ENCODE measurements around the gene TOR1AIP2.

Gene TOR1AIP2

DNA sequence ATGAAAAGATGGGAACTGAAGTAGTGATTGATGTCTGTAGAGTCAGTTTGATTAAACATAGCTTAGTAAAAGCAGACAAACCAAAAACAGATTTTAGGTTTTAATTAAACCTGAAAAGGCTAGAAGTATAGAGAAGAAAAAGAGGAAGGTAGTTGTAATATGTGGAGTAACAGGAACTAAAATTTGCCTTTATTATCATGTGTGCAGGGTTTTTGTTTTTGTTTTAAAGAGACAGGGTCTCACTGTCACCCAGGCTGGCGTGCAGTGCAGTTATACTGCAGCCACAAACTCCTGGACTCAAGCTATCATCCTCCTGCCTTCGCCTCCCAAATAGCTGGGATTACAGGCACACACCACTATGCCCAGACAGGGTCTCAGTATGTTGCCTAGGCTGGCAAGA, 10.5 kb upstream of the TOR1AIP2 start:
- no peak overlapping the region for H3K4ac ChIP-seq (ENCODE audit: low read depth in 1 of 2, low read length in 2 of 2)
- H2AK5ac ChIP-seq (ENCODE audit: low read length, severe bottlenecking): no peak overlapping the region
- H3K27me3 ChIP-seq (ENCODE audit: control insufficient read depth in 1 of 2, insufficient read depth in 1 of 2, low read length in 2 of 2): no peaks in the 10 kb centered on the region
- peaks cover 15% of the 10 kb centered on the region for H3K79me1 ChIP-seq (replicated peaks; ENCODE audit: low read length, poor library complexity, severe bottlenecking)
- H4K8ac ChIP-seq (ENCODE audit: low read length): no peak overlapping the region
- no peak overlapping the region for H3K14ac ChIP-seq (ENCODE audit: low read length in 2 of 2)
- no peak overlapping the region for H3K4me2 ChIP-seq (ENCODE audit: low read length, poor library complexity, severe bottlenecking)
- no peak overlapping the region for H3K23ac ChIP-seq (ENCODE audit: low read length in 2 of 2)
- H2AFZ ChIP-seq (ENCODE audit: low read depth, low read length): no peak overlapping the region
- no peaks in the 10 kb centered on the region for H3K4me1 ChIP-seq (ENCODE audit: control insufficient read depth, insufficient read depth, low read depth, low read length)
- H2BK15ac ChIP-seq (ENCODE audit: low read depth, poor library complexity, severe bottlenecking): no peak overlapping the region
- DNase-seq: no peak
- no peak overlapping the region for H3K18ac ChIP-seq (ENCODE audit: low read depth in 1 of 2, low read length in 2 of 2)
- peaks cover 18 to 74% of the 10 kb centered on the region in 2 experiments for H3K36me3 ChIP-seq (ENCODE audit: control insufficient read depth in 1 of 2, insufficient read depth in 2 of 2, low read depth in 1 of 2, low read length in 2 of 2)
- H3K4me3 ChIP-seq (ENCODE audit: insufficient read depth in 1 of 2, low read depth in 1 of 2, low read length in 2 of 2): no peak overlapping the region
- no peaks in the 10 kb centered on the region for H3K9me3 ChIP-seq (ENCODE audit: control insufficient read depth, low read length)
- 100% methylated on average over 2 of the region's 2 CpGs for WGBS
- no peak overlapping the region for H4K91ac ChIP-seq (ENCODE audit: low read length)
- no peak overlapping the region for H2BK120ac ChIP-seq (ENCODE audit: low read depth, low read length)
- no peak overlapping the region for H2BK5ac ChIP-seq (ENCODE audit: low read depth, low read length, poor library complexity, severe bottlenecking)
- H2BK12ac ChIP-seq (ENCODE audit: low read length in 2 of 2): no peak overlapping the region
- no peak overlapping the region for H3K27ac ChIP-seq (ENCODE audit: low read length, poor library complexity, severe bottlenecking)
- no peak overlapping the region for H3K9ac ChIP-seq (ENCODE audit: low read length)

DNA sequence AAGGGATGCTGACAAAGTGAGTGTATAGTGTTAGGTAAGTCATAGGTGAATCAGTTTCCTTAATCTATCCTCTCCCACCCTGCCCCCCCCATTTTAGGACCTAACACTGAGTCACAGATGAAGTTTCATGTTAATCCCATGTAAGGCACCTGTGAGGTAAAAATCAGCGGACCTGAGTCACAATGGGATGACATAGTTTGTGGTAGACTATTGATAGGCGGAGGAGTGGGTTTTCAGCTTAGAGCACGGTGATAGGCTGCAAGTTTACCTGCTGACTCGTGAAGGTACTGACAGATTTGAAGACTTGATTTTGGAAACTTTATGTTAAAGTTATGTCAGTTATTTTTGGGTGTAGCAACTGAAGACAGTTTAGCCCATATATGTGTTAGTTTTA, 6.1 kb upstream of the TOR1AIP2 start:
- Histone ChIP-seq H3K79me1 (replicated peaks; ENCODE audit: low read length, poor library complexity, severe bottlenecking) (peaks cover 8% of the 10 kb centered on the region), H2AK5ac (ENCODE audit: low read length, severe bottlenecking) (no peak overlapping the region), H2BK120ac (ENCODE audit: low read depth, low read length) (no peak overlapping the region), H3K4me2 (ENCODE audit: low read length, poor library complexity, severe bottlenecking) (peak overlapping the region; percentile 85), H2BK12ac (ENCODE audit: low read length in 2 of 2) (no peak overlapping the region), H3K23ac (ENCODE audit: low read length in 2 of 2) (no peak overlapping the region), H2AFZ (ENCODE audit: low read depth, low read length) (no peak overlapping the region), H2BK15ac (ENCODE audit: low read depth, poor library complexity, severe bottlenecking) (no peak overlapping the region), H3K4ac (ENCODE audit: low read depth in 1 of 2, low read length in 2 of 2) (no peak overlapping the region), H3K27me3 (ENCODE audit: control insufficient read depth in 1 of 2, insufficient read depth in 1 of 2, low read length in 2 of 2) (no peaks in the 10 kb centered on the region), H4K91ac (ENCODE audit: low read length) (no peak overlapping the region), H3K18ac (ENCODE audit: low read depth in 1 of 2, low read length in 2 of 2) (no peak overlapping the region), H2BK5ac (ENCODE audit: low read depth, low read length, poor library complexity, severe bottlenecking) (no peak overlapping the region), H4K8ac (ENCODE audit: low read length) (no peak overlapping the region), H3K9ac (ENCODE audit: low read length) (peak overlapping the region; percentile 99), H3K36me3 (ENCODE audit: control insufficient read depth in 1 of 2, insufficient read depth in 2 of 2, low read depth in 1 of 2, low read length in 2 of 2) (peaks cover 5 to 40% of the 10 kb centered on the region in 2 experiments), H3K14ac (ENCODE audit: low read length in 2 of 2) (no peak overlapping the region), H3K9me3 (ENCODE audit: control insufficient read depth, low read length) (no peaks in the 10 kb centered on the region), H3K27ac (ENCODE audit: low read length, poor library complexity, severe bottlenecking) (no peak overlapping the region), H3K4me1 (ENCODE audit: control insufficient read depth, insufficient read depth, low read depth, low read length) (no peaks in the 10 kb centered on the region), H3K4me3 (ENCODE audit: insufficient read depth in 1 of 2, low read depth in 1 of 2, low read length in 2 of 2) (peak overlapping the region in 1 of 2 experiments; percentile 89)
- 12% methylated on average over 4 of the region's 4 CpGs for WGBS
- peak; percentile 36 for DNase-seq

DNA sequence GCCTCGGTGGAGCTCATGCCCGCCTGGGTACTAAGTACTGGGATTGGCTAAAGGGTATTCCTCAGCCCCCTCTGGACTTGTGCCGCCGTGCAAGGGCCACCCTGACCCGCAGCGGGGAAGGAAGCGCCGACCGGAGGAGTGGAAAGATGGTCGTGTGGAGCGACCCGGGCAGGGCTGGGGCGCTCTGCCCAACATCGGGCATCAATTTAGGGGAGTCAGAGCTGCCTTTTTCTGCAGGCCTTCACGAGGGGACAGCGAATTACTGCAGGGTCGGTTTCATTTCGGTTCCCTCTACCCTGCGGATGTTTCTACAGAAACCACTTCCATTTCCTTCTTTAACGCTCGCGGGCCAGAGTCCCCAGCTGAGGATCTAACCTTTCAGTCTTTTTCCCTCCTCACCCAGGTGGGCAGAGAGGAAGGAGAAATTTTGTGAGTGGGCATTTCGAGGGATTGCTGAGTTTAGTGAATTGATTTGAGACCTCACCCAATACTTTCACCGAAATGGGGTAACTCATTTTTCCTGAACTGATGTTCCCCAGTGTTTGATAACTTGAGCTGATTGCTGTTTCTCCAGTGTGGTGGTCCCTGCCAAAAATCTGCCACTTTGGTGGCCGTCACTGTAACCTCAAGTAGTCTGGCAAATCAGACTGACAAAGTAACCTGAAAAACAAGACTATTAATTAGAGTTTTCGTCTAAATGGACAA, 5.6 kb upstream of the TOR1AIP2 start:
- Histone ChIP-seq H3K27me3 (ENCODE audit: control insufficient read depth in 1 of 2, insufficient read depth in 1 of 2, low read length in 2 of 2) (no peaks in the 10 kb centered on the region), H3K14ac (ENCODE audit: low read length in 2 of 2) (peak overlapping the region; percentile 19 to 71), H4K8ac (ENCODE audit: low read length) (peak overlapping the region; percentile 52), H2BK12ac (ENCODE audit: low read length in 2 of 2) (no peak overlapping the region), H2BK5ac (ENCODE audit: low read depth, low read length, poor library complexity, severe bottlenecking) (peak overlapping the region; percentile 89), H3K79me1 (replicated peaks; ENCODE audit: low read length, poor library complexity, severe bottlenecking) (peaks cover 7% of the 10 kb centered on the region), H2AK5ac (ENCODE audit: low read length, severe bottlenecking) (no peak overlapping the region), H3K4me2 (ENCODE audit: low read length, poor library complexity, severe bottlenecking) (peak overlapping the region; percentile 85), H3K18ac (ENCODE audit: low read depth in 1 of 2, low read length in 2 of 2) (peak overlapping the region in 1 of 2 experiments; percentile 98), H2BK15ac (ENCODE audit: low read depth, poor library complexity, severe bottlenecking) (no peak overlapping the region), H3K27ac (ENCODE audit: low read length, poor library complexity, severe bottlenecking) (peak overlapping the region; percentile 98), H3K36me3 (ENCODE audit: control insufficient read depth in 1 of 2, insufficient read depth in 2 of 2, low read depth in 1 of 2, low read length in 2 of 2) (peaks cover 4 to 35% of the 10 kb centered on the region in 2 experiments), H3K9ac (ENCODE audit: low read length) (peak overlapping the region; percentile 99), H3K4me1 (ENCODE audit: control insufficient read depth, insufficient read depth, low read depth, low read length) (no peaks in the 10 kb centered on the region), H2BK120ac (ENCODE audit: low read depth, low read length) (no peak overlapping the region), H4K91ac (ENCODE audit: low read length) (no peak overlapping the region), H3K9me3 (ENCODE audit: control insufficient read depth, low read length) (no peaks in the 10 kb centered on the region), H3K4me3 (ENCODE audit: insufficient read depth in 1 of 2, low read depth in 1 of 2, low read length in 2 of 2) (peak overlapping the region; percentile 86 to 89), H3K23ac (ENCODE audit: low read length in 2 of 2) (peak overlapping the region in 1 of 2 experiments; percentile 91), H2AFZ (ENCODE audit: low read depth, low read length) (peak overlapping the region; percentile 83), H3K4ac (ENCODE audit: low read depth in 1 of 2, low read length in 2 of 2) (peak overlapping the region; percentile 9 to 47)
- DNase-seq: no peak
- WGBS: under 1% methylated on average over 20 of the region's 26 CpGs

DNA sequence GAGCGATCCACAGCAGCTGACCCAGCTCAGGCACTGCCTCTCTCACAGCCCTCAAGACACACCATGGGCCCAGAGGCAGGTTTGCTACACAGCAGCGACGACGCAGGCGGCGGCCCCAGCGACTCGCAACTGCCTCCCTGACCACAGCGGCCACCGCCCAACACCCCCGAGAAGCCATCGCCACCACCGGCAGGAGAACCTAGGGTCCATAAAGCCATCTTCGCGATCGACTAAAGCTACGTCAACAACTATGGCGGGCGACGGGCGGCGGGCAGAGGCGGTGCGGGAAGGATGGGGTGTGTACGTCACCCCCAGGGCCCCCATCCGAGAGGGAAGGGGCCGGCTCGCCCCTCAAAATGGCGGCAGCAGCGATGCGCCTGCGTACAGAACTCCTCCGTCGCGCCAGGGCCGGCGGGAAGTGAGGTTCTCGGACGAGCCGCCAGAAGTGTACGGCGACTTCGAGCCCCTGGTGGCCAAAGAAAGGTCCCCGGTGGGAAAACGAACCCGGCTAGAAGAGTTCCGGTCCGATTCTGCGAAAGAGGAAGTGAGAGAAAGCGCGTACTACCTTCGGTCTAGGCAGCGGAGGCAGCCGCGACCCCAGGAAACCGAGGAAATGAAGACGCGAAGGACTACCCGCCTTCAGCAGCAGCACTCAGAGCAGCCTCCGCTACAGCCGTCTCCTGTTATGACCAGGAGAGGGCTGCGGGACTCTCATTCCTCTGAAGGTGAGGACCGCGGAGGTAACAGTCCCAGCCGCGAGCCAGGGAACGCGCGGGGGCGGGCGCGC, 4.8 kb upstream of the TOR1AIP2 start, which contains the start of gene TOR1AIP1:
Gene TOR1AIP1 (plus strand): TSS at position 33 of the 787 bp plus-strand sequence. CDS start 218 bp downstream, at position 251.
- under 1% methylated on average over 61 of the region's 72 CpGs for WGBS
- H4K91ac ChIP-seq (ENCODE audit: low read length): peak within 1 kb of the TSS; percentile 99
- peaks cover 5% of the 10 kb centered on the region for H3K79me1 ChIP-seq (replicated peaks; ENCODE audit: low read length, poor library complexity, severe bottlenecking)
- peak within 1 kb of the TSS; percentile 99 for H3K9ac ChIP-seq (ENCODE audit: low read length)
- H3K4me2 ChIP-seq (ENCODE audit: low read length, poor library complexity, severe bottlenecking): peak within 1 kb of the TSS; percentile 85
- peak within 1 kb of the TSS; percentile 94 to 97 for H3K4ac ChIP-seq (ENCODE audit: low read depth in 1 of 2, low read length in 2 of 2)
- DNase-seq: peak; percentile 98
- peak within 1 kb of the TSS; percentile 19 to 99 for H3K14ac ChIP-seq (ENCODE audit: low read length in 2 of 2)
- peak within 1 kb of the TSS; percentile 90 for H2AFZ ChIP-seq (ENCODE audit: low read depth, low read length)
- H2BK12ac ChIP-seq (ENCODE audit: low read length in 2 of 2): peak within 1 kb of the TSS; percentile 74 to 86
- H4K8ac ChIP-seq (ENCODE audit: low read length): peak within 1 kb of the TSS; percentile 100
- peak within 1 kb of the TSS; percentile 99 to 100 for H3K18ac ChIP-seq (ENCODE audit: low read depth in 1 of 2, low read length in 2 of 2)
- peak within 1 kb of the TSS; percentile 86 to 89 for H3K4me3 ChIP-seq (ENCODE audit: insufficient read depth in 1 of 2, low read depth in 1 of 2, low read length in 2 of 2)
- peak within 1 kb of the TSS; percentile 98 for H2BK5ac ChIP-seq (ENCODE audit: low read depth, low read length, poor library complexity, severe bottlenecking)
- peak within 1 kb of the TSS in 1 of 2 experiments; percentile 98 for H3K23ac ChIP-seq (ENCODE audit: low read length in 2 of 2)
- H3K4me1 ChIP-seq (ENCODE audit: control insufficient read depth, insufficient read depth, low read depth, low read length): peaks cover 2% of the 10 kb centered on the region
- H2AK5ac ChIP-seq (ENCODE audit: low read length, severe bottlenecking): no peak within 1 kb of the TSS
- H3K27me3 ChIP-seq (ENCODE audit: control insufficient read depth in 1 of 2, insufficient read depth in 1 of 2, low read length in 2 of 2): no peaks in the 10 kb centered on the region
- H3K36me3 ChIP-seq (ENCODE audit: control insufficient read depth in 1 of 2, insufficient read depth in 2 of 2, low read depth in 1 of 2, low read length in 2 of 2): peaks cover 3 to 28% of the 10 kb centered on the region in 2 experiments
- H3K27ac ChIP-seq (ENCODE audit: low read length, poor library complexity, severe bottlenecking): peak within 1 kb of the TSS; percentile 98
- peak within 1 kb of the TSS; percentile 74 for H2BK120ac ChIP-seq (ENCODE audit: low read depth, low read length)
- no peaks in the 10 kb centered on the region for H3K9me3 ChIP-seq (ENCODE audit: control insufficient read depth, low read length)
- peak within 1 kb of the TSS; percentile 85 for H2BK15ac ChIP-seq (ENCODE audit: low read depth, poor library complexity, severe bottlenecking)

All from mesenchymal stem cell (in vitro differentiated cells and primary cell).